WTC11 (cell line): Measurements from ENCODE around the gene KCNG4. TPM values are rescaled to one million over a fixed set of nuclear protein-coding genes. Genes with fewer than 3 reads are reported as not detected.

Experiments
- ATAC-seq: fragments of 200-7000 bp; cut with Tn5 transposase; 2 replicates; pipeline ENCODE4 v1.10.0; 2021; ENCODE audit warnings: mild to moderate bottlenecking, moderate library complexity
- CTCF ChIA-PET: fragments of 300-600 bp; sonication (Branson Sonifier 250); formaldehyde crosslinking; loops from one replicate; lab custom pipeline; 2021; ENCODE audit warnings: antibody characterized with exemption; lab: Charles Lee
- POLR2A ChIA-PET: fragments of 350-600 bp; sonication (Branson Sonifier 250); formaldehyde crosslinking; loops from one replicate; lab custom pipeline; 2021; ENCODE audit warnings: antibody characterized with exemption; lab: Charles Lee
- DNase-seq: peaks from one replicate; pipeline ENCODE4 v3.0.0; 2021; ENCODE audit warnings: low spot score
- H3K27ac Mint-ChIP-seq: 2 replicates; pipeline ENCODE4 v1.8.0; 2021; ENCODE audit warnings: mixed read lengths
- H3K27me3 Mint-ChIP-seq: 2 replicates; pipeline ENCODE4 v1.8.0; 2021; ENCODE audit warnings: low read depth, mild to moderate bottlenecking, moderate library complexity, mixed read lengths
- H3K36me3 Mint-ChIP-seq: 2 replicates; pipeline ENCODE4 v1.8.0; 2021; ENCODE audit warnings: mixed read lengths
- H3K4me1 Mint-ChIP-seq: 2 replicates; pipeline ENCODE4 v1.8.0; 2022; ENCODE audit warnings: mixed read lengths
- H3K4me3 Mint-ChIP-seq: 2 replicates; pipeline ENCODE4 v1.8.0; 2021; ENCODE audit warnings: mild to moderate bottlenecking, moderate library complexity, mixed read lengths
- H3K9me3 Mint-ChIP-seq: 2 replicates; pipeline ENCODE4 v1.8.0; 2021; ENCODE audit warnings: mixed read lengths
- ATF1 ChIP-seq: sonication (generic); formaldehyde crosslinking; IDR thresholded peaks from 2 replicates; pipeline ENCODE4 v1.8.1; 2023; ENCODE audit warnings: mild to moderate bottlenecking, moderate library complexity, missing genetic modification reagents
- ATF6 ChIP-seq: sonication (generic); formaldehyde crosslinking; IDR thresholded peaks from 2 replicates; pipeline ENCODE4 v1.8.1; 2023; ENCODE audit warnings: mild to moderate bottlenecking, missing genetic modification reagents
- JUN ChIP-seq: sonication (generic); formaldehyde crosslinking; IDR thresholded peaks from 2 replicates; pipeline ENCODE4 v1.8.0; 2023; ENCODE audit warnings: mild to moderate bottlenecking, missing genetic modification reagents
- NFATC4 ChIP-seq: fragments of 250-450 bp; sonication (Bioruptor Pico); IDR thresholded peaks from 2 replicates; pipeline ENCODE4 v1.9.0; 2021; ENCODE audit warnings: mild to moderate bottlenecking
- PRDM15 ChIP-seq: sonication (generic); formaldehyde crosslinking; IDR thresholded peaks from 2 replicates; pipeline ENCODE4 v1.8.0; 2022; ENCODE audit warnings: missing genetic modification reagents
- PREB ChIP-seq: sonication (generic); formaldehyde crosslinking; IDR thresholded peaks from 2 replicates; pipeline ENCODE4 v1.8.1; 2022; ENCODE audit warnings: mild to moderate bottlenecking, missing genetic modification reagents, moderate library complexity, borderline replicate concordance
- SOX15 ChIP-seq: fragments of 250-450 bp; sonication (Bioruptor Pico); IDR thresholded peaks from 2 replicates; pipeline ENCODE4 v1.9.0; 2021; ENCODE audit warnings: mild to moderate bottlenecking
- SP1 ChIP-seq: sonication (generic); formaldehyde crosslinking; conservative IDR thresholded peaks from 2 replicates; pipeline ENCODE4 v1.8.1; 2022; ENCODE audit warnings: missing genetic modification reagents
- TEAD1 ChIP-seq: sonication (generic); formaldehyde crosslinking; IDR thresholded peaks from 2 replicates; pipeline ENCODE4 v1.8.0; 2022; ENCODE audit warnings: mild to moderate bottlenecking, missing genetic modification reagents
- TEAD4 ChIP-seq: sonication (generic); formaldehyde crosslinking; IDR thresholded peaks from 2 replicates; pipeline ENCODE4 v1.8.0; 2022; ENCODE audit warnings: mild to moderate bottlenecking, missing genetic modification reagents
- USF1 ChIP-seq: sonication (generic); formaldehyde crosslinking; IDR thresholded peaks from 2 replicates; pipeline ENCODE4 v1.8.0; 2022; ENCODE audit warnings: mild to moderate bottlenecking, missing genetic modification reagents
- ZBTB43 ChIP-seq: sonication (generic); formaldehyde crosslinking; IDR thresholded peaks from 2 replicates; pipeline ENCODE4 v1.8.1; 2023; ENCODE audit warnings: mild to moderate bottlenecking, missing genetic modification reagents
- ZNF232 ChIP-seq: sonication (generic); formaldehyde crosslinking; IDR thresholded peaks from 2 replicates; pipeline ENCODE4 v1.8.0; 2022; ENCODE audit warnings: mild to moderate bottlenecking, missing genetic modification reagents
- ZNF396 ChIP-seq: fragments of 250-450 bp; sonication (Bioruptor Pico); IDR thresholded peaks from 2 replicates; pipeline ENCODE4 v1.8.0; 2021; ENCODE audit warnings: mild to moderate bottlenecking, moderate library complexity, borderline replicate concordance
- ZNF416 ChIP-seq: fragments of 250-450 bp; sonication (Bioruptor Pico); IDR thresholded peaks from 2 replicates; pipeline ENCODE4 v1.9.0; 2021; ENCODE audit warnings: mild to moderate bottlenecking, inconsistent platforms
- ZNF423 ChIP-seq: fragments of 250-450 bp; sonication (Bioruptor Pico); IDR thresholded peaks from 2 replicates; pipeline ENCODE4 v2.1.2; 2022; ENCODE audit warnings: mild to moderate bottlenecking, moderate library complexity
- ZNF512 ChIP-seq: sonication (generic); formaldehyde crosslinking; IDR thresholded peaks from 2 replicates; pipeline ENCODE4 v1.8.1; 2022; ENCODE audit warnings: missing genetic modification reagents, borderline replicate concordance
- ZNF532 ChIP-seq: fragments of 250-450 bp; sonication (Bioruptor Pico); IDR thresholded peaks from 2 replicates; pipeline ENCODE4 v1.9.0; 2021; ENCODE audit warnings: mild to moderate bottlenecking, borderline replicate concordance
- ZNF671 ChIP-seq: fragments of 250-450 bp; sonication (Bioruptor Pico); IDR thresholded peaks from 2 replicates; pipeline ENCODE4 v1.8.0; 2021; ENCODE audit warnings: mild to moderate bottlenecking
- total RNA-seq: library from RNA; stranded (reverse); gene quantifications from 3 replicates; pipeline ENCODE4 v1.2.3, GENCODE V29; 2021

KCNG4 gene
- total RNA-seq, 1 experiment from 2014 or later: not detected

- ChIA-PET CTCF (interaction anchor here (0.6 to 1.1 kb wide), 3 partner anchors 59 to 161 kb away, joined by 3 to 6 read pairs (median 3); partner anchors contain the start of gene TAF1C), POLR2A (no interaction called here)
- peaks cover 2% of the 10 kb centered on the region; the same call in 1 of the 2 replicates for H3K27me3 Mint-ChIP-seq
- H3K36me3 Mint-ChIP-seq: no peaks in the 10 kb centered on the region
- no peak overlapping the region for H3K4me3 Mint-ChIP-seq
- no peak for ATAC-seq
- H3K27ac Mint-ChIP-seq: no peak overlapping the region
- no peak for DNase-seq
- H3K4me1 Mint-ChIP-seq: no peaks in the 10 kb centered on the region
- H3K9me3 Mint-ChIP-seq: peaks cover 19% of the 10 kb centered on the region
- no peak for TF ChIP-seq ZNF512 (CRISPR knock-in tag)
- TF ChIP-seq ZNF532 (CRISPR knock-in tag): no peak
- TF ChIP-seq SOX15 (CRISPR knock-in tag): no peak
- TF ChIP-seq ZNF232: no peak
- no peak for TF ChIP-seq ZBTB43 (CRISPR knock-in tag)
- TF ChIP-seq PREB (CRISPR knock-in tag): no peak
- TF ChIP-seq ZNF423 (CRISPR knock-in tag): no peak
- no peak for TF ChIP-seq TEAD1 (CRISPR knock-in tag)
- no peak for TF ChIP-seq JUN (CRISPR knock-in tag)
- no peak for TF ChIP-seq NFATC4 (CRISPR knock-in tag)
- TF ChIP-seq SP1: no peak
- no peak for TF ChIP-seq ATF6
Observed at GRCh38 chr16:84245956-84246678, 6.3 kb upstream of the KCNG4 start.

GRCh38 chr16:84244728-84245127 lies 4.9 kb upstream of the KCNG4 start:
- TF ChIP-seq TEAD4 (CRISPR knock-in tag) (no peak), USF1 (CRISPR knock-in tag) (no peak), ZNF396 (CRISPR knock-in tag) (no peak), NFATC4 (CRISPR knock-in tag) (no peak), ZNF416 (CRISPR knock-in tag) (no peak), ZNF671 (CRISPR knock-in tag) (no peak), PRDM15 (CRISPR knock-in tag) (no peak), ATF1 (no peak)
- ATAC-seq (no peak), DNase-seq (no peak)
- Mint-ChIP-seq H3K36me3 (no peaks in the 10 kb centered on the region), H3K4me1 (no peaks in the 10 kb centered on the region), H3K27ac (no peak overlapping the region), H3K9me3 (peaks cover 19% of the 10 kb centered on the region), H3K4me3 (no peak overlapping the region), H3K27me3 (no peaks in the 10 kb centered on the region)
- CTCF ChIA-PET: no interaction called here
- POLR2A ChIA-PET: no interaction called here
